ENCODE results near the gene TP53BP2.
A peak's percentile ranks its signal among the peaks of the same experiment; 100 is the strongest.
"Not testable (repeated sequence)": the region's sequence is repeated elsewhere in the genome, so short reads cannot be mapped to it uniquely, and the experiment has no call there.

TP53BP2 gene, protein sequence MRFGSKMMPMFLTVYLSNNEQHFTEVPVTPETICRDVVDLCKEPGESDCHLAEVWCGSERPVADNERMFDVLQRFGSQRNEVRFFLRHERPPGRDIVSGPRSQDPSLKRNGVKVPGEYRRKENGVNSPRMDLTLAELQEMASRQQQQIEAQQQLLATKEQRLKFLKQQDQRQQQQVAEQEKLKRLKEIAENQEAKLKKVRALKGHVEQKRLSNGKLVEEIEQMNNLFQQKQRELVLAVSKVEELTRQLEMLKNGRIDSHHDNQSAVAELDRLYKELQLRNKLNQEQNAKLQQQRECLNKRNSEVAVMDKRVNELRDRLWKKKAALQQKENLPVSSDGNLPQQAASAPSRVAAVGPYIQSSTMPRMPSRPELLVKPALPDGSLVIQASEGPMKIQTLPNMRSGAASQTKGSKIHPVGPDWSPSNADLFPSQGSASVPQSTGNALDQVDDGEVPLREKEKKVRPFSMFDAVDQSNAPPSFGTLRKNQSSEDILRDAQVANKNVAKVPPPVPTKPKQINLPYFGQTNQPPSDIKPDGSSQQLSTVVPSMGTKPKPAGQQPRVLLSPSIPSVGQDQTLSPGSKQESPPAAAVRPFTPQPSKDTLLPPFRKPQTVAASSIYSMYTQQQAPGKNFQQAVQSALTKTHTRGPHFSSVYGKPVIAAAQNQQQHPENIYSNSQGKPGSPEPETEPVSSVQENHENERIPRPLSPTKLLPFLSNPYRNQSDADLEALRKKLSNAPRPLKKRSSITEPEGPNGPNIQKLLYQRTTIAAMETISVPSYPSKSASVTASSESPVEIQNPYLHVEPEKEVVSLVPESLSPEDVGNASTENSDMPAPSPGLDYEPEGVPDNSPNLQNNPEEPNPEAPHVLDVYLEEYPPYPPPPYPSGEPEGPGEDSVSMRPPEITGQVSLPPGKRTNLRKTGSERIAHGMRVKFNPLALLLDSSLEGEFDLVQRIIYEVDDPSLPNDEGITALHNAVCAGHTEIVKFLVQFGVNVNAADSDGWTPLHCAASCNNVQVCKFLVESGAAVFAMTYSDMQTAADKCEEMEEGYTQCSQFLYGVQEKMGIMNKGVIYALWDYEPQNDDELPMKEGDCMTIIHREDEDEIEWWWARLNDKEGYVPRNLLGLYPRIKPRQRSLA

DNA sequence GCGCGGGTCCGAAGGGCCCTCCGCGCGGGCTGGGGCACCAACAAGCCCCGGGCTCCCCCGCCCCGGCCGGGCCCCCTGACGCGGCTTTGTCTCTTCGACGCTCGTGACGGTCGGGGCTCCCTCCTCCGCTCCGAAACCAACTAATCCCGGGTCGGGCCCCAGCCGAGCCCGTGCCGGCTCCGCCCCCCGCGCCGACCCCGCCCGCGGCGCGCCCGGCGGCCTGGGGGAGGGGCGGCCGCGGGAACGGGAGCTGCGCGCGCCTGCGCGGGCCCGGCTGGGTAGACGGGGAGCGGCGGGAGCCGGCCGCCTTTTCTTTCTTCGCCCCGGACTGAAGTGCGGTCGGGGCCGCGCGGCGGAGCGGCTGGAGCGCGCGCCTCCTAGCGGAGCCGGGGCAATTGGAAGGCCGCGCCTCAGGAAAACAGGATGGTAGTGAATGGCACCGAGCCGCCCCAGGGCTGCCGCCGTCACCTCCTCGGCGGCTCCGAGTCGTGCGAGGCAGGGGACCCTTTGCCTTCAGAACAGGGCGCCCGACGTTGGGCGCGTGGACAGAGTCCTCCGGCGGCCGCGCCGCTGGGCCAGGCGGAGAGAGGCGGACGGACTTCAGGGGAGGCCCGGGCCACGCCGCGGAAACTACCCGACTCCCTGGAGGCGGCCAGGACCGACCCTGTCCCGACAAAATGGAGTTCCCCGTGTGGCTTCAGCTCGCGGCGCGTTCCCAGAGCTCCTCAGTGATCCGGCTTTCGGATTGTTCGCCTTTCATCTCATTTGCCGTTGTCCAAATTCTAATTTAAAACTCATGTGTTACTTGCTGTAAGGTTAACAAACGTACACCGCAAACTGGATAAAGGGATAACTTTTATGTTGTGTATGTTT lies at the start of gene TP53BP2:
TP53BP2 (minus strand) TSS at position 138 of the 873 bp plus-strand sequence. CDS start 267 bp downstream, outside the sequence.
- DNase-seq: peak; percentile 90

DNA sequence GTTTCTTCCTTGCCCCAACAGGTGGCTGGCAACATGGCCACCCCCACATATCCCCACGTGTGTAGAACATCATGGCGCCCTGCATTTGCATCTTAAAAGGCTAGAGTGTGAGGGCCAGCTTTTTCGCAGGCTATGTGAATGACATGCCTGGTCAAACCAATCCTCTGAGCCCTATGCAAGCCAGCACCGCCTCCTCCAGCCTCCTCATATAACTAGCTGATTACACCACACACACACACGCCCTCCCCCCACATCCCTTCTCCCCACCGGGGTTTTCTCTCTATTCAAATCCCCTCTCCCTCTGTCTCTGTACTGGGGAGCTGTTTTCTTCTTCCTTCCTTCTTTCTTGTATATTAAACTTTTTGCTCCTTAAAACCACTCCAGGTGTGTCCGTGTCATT lies 44.7 kb upstream of the TP53BP2 start:
- DNase-seq: not testable (repeated sequence)

DNA sequence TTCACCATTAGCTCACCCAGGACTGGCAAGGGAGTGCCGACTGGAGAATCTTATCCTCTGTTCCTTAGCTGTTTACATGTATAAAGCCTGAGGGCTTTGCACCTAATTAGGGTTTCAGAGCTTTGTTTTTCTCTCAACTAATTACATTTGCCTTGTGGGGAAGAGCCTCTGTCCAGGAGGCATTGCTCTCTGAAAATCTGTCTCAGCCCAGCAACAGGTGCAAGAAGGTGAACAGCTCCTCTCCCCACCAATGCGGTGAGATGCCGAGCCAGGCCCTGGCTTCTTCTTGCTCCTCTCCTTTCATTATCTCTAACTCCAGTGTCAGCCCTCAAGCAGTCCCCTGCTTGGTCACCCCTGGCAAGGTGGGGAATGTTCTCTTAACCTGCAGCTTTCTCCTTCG lies 43.6 kb upstream of the TP53BP2 start:
- not testable (repeated sequence) for DNase-seq

DNA sequence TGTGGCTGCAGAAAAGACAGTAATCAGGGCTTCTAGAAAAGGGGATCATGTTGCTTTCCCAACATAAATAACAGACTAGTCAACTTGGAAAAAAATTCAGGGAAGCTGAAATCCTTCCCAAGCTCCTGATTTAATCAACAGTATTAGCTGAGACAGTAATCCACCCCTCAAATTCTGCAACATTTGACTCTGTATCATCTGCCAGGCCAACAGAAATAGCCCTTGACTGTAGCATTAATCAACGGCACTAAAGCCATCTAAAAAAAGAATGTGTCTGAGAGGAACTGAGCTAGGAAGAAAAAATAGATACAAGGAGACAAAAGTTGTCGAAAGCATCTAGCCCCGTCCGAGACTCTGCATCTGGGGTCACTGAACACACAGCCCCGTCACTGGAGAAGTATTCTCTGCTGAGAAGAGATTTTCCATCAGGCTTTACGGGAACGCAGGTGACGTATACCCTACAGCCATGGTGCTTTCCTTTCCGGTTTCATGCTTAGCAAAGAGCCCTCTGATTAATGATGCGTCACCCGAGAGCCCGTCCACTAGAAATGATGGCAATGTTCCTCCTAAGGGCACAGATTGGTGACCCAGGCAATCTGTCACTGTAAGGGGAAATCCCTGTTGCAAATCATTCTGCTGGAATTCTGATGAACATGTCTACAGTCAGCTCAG lies 42.1 kb upstream of the TP53BP2 start:
- DNase-seq: peak; percentile 33

DNA sequence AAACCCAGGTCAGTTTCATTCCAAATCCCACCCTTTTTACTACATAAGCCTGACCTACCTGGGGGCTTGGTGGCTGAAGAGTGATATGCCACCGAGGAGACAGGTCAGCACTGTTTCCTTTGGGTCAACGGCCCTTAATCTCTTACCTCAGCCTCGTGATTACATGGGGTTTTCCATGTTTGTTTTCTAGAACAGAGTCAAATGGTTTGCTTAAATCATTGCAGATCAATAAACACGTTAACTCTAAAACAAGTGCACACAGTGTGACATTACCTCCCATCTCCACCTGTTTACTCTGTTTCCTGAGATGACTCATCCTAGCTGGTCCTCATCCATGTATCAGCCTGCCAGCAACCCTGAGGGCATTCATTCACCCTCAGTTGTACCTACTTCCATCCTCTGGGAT lies 40.8 kb upstream of the TP53BP2 start:
- DNase-seq: no peak

DNA sequence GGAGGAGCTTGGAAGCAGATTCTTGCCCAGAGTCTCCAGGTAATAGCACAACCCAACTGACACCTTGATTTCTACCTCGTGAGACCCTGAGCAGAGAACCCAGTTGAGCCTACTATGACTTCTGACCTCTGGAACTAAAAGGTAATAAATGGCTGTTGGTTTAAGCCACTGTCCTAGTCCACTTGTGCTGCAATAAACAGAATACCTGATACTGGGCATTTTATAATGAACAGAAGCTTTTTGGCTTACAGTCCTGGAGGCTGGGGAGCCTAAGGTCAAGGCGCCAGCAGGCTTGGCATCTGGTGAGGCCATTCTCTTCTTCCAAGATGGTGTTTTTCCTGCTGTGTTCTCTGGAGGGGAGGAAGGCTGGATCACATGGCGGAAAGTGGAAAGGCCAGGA lies 39.9 kb upstream of the TP53BP2 start:
- no peak for DNase-seq

DNA sequence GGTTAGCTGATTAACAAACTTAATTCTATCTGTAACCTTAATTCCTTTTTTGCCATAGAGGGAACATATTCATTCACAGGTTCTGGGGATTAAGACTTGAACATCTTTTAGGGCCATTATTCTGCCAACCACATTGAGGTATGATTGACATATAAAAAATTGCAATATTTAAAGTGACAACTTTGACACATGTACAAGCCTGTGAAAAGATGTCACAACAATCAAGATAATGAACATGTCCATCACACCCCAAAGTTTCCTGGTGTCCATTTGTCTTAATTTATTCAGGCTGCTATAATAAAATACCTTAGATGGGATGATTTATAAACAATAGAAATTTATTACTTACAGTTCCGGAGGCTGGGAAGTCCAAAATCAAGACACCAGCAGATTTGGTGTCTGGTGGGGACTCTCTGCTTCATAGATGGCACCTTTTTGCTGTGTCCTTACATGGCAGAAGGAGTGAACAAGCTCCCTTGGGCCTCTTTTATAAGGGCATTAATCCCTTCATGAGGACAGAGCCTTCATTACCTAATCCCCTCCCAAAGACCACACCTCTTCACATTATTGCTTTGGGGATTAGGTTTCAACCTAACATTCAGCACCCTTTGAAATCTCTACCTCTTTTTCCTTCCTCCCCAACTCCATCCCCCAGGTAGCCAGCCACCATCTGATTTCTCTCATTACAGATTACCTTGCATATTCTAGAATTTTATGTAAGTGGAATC lies 33.0 kb upstream of the TP53BP2 start:
- no peak for DNase-seq

DNA sequence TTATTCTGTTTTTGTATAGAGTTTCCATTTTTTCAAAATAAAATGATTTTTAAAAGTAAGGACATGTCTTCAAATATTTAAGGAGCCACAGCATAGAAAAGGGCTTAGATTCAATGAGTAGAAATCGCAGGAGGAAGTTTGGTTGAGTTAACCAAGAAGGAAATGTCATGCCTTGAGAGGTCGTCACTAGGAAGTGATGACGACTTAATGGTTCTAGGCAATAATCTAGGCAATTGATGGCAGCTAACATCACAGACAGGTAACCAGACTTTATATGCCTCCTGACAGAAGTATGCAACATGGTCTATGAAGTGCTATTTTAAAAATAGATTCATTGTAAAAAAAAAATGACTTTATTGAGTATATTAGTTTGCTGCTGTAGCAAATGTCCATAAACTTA lies 32.1 kb upstream of the TP53BP2 start:
- DNase-seq: no peak

DNA sequence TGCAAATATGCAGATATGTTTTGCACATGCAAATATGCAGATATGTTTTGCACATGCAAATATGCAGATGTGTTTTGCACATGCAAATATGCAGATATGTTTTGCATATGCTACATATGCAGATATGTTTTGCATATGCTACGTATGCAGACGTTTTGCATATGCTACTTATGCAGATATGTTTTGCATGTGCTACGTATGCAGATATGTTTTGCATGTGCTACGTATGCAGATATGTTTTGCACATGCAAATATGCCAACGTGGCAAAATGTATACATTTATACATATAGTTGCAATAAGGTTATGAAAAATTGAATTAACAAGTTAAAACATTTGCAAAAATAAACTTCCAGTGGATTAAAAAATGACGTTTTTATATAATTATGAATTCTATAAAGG lies 30.8 kb upstream of the TP53BP2 start:
- DNase-seq: no peak

DNA sequence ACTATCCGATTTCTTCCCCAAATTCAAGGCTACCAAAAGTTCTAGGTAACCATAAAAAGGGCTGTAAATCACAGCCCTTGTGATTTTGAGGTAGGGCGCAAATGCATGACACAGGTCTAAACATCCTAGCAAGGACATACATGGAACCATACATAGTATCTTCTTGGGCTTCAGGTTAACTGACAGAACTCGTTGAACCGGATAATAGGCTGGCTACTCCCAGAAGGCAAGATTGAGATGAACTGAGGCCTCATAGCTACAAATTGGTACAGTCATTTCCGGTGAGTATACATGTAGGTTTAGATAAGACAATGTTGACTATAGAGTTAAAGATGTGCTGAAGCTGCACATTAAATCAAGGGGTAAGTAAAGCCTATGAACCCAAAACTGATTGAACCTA lies 27.3 kb upstream of the TP53BP2 start:
- no peak for DNase-seq

DNA sequence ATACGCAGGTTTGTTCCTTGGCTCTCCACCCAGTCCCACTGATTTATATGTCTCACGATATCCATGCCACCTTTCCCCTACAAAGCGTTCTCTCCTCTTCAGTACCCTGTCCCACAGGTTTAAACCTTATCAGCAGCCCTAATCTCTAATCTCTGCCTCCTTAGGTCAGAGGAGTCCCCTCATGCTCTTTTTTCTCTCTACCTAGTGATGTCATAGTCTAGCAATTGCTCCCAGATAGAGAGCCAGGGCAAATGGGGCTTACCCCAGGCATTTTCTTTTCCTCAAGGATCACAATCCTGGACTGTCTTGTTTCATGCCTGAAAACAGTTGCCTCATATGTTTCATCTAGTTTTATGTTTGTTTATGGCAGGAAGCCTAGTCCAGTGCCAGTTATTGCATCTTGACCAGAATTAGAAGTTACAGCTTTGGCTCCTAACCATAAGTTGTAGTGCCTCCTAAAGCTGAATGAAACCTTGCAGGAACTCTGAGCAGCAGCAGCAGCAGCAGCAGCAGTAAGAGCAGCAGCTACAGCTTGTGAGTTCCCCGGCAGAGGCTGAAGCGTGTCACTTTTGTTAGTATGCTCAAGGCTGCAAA lies 26.7 kb upstream of the TP53BP2 start:
- no peak for DNase-seq

DNA sequence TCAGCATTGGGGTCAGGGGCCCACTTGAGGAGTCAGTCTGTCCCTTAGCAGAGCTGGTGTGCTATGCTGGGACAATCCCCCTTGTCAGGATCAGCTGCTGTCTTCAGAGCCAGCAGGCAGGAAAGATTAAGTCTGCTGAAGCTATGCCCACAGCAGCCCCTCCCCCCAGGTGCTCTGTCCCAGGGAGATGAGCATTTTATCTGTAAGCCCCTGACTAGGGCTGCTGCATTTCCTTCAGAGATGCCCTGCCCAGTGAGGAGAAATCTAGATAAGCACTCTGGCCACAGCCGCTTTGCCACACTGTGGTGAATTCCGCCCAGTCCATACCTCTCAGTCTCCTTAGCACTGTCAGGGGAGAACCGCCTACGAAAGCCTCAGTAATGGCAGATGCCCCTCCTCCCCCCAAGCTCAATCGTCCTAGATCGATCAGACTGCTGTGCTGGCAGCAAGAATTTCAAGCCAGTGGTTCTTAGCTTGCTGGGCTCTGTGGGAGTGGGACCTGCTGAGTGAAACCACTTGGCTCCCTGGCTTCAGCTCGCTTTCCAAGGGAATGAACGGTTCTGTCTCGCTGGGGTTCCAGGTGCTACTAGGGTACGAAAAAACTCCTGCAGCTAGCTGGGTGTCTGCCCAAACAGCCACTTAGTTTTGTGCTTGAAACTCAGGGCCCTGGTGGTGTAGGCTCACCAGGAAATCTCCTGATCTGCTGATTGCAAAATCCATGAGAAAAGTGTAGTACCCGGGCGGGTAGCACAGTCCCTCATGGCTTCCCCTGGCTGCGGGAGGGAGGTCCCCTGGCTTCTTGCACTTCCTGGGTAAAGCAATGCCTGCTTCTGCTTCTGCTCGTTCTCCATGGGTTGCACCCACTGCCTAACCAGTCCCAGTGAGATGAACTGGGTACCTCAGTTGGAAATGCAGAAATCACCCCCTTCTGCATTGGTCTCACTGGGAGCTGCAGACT lies 25.1 kb upstream of the TP53BP2 start:
- DNase-seq: no peak

DNA sequence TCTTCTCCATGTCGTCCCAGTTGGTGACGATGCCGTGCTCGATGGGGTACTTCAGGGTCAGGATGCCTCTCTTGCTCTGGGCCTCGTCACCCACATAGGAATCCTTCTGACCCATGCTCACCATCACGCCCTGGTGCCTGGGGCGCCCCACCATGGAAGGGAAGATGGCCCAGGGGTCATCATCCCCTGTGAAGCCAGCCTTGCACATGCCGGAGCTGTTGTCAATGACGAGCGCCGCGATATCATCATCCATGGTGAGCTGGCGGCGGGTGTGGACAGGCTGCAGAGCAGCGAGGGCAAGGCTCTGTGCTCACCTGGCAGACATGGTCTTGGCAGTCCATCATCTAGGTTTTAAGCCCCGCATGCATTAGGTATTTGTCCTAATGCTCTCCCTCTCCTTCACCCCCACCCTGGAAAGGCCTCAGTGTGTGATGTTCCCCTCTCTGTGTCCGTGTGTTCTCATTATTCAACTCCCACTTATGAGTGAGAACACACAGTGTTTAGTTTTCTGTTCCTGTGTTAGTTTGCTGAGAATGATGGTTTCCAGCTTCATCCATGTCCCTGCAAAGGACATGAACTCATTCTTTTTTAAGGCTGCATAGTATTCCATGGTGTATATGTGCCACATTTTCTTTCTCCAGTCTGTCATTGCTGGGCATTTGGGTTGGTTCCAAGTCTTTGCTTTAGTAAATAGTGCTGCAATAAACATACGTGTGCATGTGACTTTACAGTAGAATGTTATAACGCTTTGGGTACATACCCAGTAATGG lies 19.0 kb upstream of the TP53BP2 start:
- DNase-seq: not testable (repeated sequence)

DNA sequence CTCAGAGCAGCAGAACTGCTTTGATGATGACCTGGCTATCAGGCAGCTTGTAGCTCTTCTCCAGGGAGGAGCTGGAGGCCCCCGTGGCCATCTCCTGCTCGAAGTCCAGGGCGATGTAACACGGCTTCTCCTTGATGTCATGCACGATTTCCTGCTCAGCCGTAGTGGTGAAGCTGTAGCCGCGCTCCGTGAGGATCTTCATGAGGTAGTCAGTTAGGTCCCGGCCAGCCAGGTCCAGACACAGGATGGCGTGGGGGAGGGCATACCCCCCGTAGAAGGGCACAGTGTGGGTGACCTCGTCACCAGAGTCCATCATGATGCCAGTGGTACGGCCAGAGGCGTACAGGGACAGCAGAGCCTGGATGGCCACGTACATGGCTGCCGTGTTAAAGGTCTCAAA lies 18.3 kb upstream of the TP53BP2 start:
- DNase-seq: no peak

DNA sequence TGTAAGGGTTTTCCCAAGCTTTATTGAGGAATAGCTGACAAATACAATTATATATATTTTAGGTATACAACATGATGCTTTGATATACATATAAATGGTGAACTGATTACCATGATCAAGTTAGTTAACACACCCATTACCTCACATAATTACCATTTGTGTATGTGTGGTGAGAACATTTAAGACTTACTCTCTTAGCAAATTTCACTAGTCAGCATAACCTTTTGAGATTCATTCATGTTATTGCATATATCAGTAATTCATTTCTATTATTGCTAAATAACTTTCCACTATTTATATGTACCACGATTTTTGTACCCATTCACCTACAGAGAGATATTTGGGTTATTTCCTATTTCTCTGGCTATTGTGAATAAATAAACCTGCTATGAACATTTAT lies 16.2 kb upstream of the TP53BP2 start:
- DNase-seq: no peak

DNA sequence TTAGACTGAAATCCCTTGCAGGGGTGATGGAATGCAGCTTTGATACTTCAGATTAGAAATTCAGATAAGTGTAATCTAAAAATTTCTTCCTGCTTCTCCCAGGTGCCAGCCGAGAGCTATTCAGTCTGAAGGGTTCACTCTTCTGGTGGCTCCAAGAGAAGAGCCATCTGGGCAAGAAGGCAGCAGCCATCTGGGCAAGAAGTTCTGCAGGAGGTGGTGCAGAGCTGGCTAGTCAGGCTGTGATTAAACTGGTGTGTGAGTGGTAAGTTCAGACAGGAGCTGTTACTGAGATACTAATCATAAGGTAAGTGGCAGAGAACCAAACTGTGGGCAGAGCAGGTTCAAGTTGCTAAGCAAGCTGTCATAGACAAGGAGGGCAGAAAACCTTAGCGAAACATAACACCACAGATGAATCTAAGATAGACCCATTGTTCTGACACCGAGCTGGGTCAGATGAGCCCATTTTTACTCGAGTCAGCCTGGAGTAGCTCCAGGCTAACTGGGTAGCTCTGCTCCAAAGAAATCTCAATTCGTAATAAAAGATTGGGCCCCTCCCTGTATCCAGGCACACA lies 14.4 kb upstream of the TP53BP2 start:
- DNase-seq: no peak

DNA sequence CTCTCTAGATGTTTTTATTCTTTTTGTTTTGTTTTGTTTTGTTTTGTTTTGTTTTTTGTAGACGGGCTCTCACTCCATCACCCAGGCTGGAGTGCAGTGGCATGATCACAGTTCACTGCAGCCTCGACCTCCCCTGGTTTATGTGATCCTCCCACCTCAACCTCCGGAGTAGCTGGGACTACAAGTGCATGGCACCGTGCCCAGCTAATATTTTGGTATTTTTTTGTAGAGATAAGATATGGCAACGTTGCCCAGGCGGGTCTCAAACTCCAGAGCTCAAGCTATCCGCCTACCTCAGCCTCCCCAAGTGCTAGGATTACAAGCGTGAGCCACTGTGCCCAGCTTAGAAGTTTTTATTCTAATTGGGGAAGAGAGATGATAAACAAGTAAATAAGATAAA lies 13.3 kb upstream of the TP53BP2 start:
- DNase-seq: no peak

DNA sequence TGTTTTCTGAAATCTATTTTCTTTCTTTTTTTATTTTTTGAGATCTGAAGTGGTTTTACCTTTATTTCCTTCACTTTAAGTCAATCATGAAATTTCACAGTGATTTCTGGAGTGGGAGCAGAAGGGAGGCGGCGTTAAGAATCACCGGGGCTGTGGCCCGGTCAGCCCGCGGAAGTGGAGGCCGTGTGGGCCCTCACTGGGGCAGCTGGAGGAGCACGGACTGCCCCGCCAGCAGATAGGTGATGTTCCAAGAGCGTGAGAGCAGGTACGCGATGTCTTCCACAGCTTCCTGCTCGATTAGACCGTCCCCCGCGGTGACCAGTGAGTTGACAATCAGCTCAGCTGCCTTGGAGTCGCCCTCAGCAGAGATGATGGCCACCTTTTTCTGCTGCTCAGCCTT lies 10.6 kb upstream of the TP53BP2 start:
- no peak for DNase-seq
